D721Med (cell line): ENCODE measurements around the gene SPTA1.
"Not testable (repeated sequence)": the region's sequence is repeated elsewhere in the genome, so short reads cannot be mapped to it uniquely, and the experiment has no call there.

ENCODE experiments used
- DNase-seq: peaks from one replicate; pipeline ENCODE4 v3.0.0; 2011; ENCODE audit warnings: low spot score; ENCODE audit not compliant: insufficient read length
- FAIRE-seq: peaks from 2 replicates; lab custom pipeline; 2011; peaks lifted over from hg19 to GRCh38; lab: Jason Lieb, UNC
- TF ChIP-seq, protein P1 (sequence below): IDR thresholded peaks from 2 replicates; pipeline ENCODE4 v1.5.1; 2012; ENCODE audit warnings: mild to moderate bottlenecking, control low read depth; ENCODE audit not compliant: insufficient read depth; ENCODE audit errors: missing control alignments

Gene SPTA1

DNA sequence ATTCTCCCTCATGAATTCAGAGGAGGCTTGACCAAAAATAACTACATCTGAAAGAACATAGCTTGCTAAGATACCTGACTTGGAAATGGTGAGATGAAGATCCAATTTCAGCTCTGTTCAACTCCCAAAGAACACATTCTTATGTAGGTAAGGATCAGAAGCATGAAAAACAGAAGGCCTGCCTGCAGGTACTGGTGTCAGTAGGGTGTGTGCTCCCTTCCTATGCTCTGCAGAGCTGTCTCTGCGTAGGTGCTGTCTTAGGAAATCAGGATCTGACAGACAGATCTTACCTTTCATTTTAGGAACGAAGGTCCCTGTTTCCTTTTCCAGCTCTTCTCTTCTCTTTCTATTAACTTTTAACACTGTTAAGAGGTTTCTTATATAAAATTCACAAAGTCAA is 19.6 kb upstream of the SPTA1 start:
- FAIRE-seq (no peak), DNase-seq (no peak)
- TF ChIP-seq, protein P1, sequence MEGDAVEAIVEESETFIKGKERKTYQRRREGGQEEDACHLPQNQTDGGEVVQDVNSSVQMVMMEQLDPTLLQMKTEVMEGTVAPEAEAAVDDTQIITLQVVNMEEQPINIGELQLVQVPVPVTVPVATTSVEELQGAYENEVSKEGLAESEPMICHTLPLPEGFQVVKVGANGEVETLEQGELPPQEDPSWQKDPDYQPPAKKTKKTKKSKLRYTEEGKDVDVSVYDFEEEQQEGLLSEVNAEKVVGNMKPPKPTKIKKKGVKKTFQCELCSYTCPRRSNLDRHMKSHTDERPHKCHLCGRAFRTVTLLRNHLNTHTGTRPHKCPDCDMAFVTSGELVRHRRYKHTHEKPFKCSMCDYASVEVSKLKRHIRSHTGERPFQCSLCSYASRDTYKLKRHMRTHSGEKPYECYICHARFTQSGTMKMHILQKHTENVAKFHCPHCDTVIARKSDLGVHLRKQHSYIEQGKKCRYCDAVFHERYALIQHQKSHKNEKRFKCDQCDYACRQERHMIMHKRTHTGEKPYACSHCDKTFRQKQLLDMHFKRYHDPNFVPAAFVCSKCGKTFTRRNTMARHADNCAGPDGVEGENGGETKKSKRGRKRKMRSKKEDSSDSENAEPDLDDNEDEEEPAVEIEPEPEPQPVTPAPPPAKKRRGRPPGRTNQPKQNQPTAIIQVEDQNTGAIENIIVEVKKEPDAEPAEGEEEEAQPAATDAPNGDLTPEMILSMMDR = no peak

DNA sequence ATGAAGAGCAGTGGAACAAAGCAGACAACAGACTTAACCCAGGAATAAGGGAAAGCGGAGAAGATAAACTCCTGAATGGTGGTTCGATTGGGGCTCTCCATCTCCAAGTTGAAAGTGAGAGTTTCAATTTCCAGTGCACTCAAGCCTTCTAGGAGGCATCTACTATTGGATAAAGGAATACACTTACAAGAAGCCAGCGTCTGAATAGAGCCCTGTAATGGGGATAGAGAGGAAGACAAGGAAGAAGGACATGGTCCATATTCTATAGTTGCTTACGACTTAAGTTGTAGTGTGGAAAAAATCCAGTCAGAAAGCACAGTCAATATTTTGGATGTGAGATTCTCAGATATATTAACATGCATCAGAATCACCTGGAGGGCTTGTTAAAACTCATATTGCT is 14.0 kb upstream of the SPTA1 start, which contains the start of gene OR6K2:
Gene OR6K2 (minus strand): TSS at position 101 of the 400 bp plus-strand sequence. CDS start 0 bp downstream, at position 101.
- TF ChIP-seq, protein P1 = no peak
- FAIRE-seq (no peak), DNase-seq (no peak)

DNA sequence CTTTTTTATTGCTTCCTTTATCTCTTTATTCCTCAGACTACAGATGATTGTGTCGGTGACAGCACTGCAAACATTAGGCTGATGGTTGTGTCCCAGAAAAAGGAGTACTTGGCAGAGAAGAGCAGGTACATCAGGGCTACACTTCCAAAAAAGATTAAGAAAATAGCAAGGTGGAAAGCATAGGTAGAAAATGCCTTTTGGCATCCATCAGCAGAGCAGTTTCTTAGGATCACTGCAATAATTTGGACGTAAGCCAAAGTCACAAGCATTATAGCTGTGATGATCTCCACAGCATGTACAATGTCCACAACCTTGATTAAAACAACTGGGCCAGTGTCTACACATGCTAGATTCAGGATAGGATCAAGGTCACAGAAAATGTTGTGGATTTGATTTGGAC is 8.1 kb upstream of the SPTA1 start:
- DNase-seq (no peak), FAIRE-seq (no peak)
- TF ChIP-seq, protein P1 = no peak

DNA sequence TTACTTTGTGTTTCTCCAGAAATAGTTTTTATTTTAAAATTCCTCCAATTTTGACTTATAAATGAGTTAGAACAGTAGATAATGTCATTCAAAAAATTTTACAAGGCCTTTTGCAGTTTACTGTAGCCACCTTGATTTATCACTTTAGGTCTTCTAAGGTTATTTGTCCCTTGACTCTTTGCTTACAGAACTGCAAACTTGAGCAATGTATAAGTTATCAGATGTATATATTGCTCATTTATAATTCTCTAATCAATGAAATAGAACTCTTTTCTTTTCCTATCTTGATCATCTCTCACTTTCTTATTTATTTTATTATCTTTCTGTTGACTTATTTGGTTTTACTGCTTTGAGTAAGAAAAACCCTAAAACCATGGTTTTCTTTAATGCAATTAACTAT is 5.8 kb upstream of the SPTA1 start:
- TF ChIP-seq, protein P1 = no peak
- DNase-seq (no peak), FAIRE-seq (no peak)

DNA sequence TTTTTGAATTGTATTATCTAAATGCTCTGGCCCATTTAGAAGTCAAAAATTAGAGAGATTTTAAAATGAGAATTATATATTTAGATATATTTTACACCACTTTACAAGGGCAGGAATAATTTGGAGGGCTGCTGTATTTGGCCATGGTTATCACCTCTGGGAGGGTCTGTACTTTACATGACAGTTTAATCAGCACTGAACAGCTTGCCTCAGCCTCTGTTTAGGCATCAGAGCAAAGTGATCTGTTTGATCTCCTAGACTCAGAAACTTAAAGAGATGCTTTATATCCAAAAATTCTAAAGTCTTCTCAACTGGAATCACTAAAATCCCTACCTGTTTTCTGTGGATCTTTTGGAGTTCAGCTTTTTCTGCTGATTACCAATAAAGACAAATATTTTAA is 5.4 kb upstream of the SPTA1 start:
- TF ChIP-seq, protein P1 = no peak
- FAIRE-seq = no peak
- DNase-seq = no peak

DNA sequence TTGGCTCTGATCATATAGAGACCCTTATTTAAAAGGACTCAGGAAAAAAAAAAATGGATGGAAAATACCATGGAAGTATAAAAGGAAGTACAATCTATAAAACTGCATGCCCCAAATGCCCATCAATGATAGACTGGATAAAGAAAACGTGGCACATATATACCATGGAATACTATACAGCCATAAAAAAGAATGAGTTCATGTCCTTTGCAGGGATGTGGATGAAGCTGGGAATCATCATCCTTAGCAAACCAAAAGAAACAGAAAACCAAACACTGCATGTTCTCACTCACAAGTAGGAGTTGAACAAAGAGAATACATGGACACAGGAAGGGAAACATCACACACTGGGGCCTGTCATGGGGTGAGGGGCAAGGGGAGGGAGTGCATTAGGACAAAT is 4.6 kb upstream of the SPTA1 start:
- not testable (repeated sequence) for FAIRE-seq

DNA sequence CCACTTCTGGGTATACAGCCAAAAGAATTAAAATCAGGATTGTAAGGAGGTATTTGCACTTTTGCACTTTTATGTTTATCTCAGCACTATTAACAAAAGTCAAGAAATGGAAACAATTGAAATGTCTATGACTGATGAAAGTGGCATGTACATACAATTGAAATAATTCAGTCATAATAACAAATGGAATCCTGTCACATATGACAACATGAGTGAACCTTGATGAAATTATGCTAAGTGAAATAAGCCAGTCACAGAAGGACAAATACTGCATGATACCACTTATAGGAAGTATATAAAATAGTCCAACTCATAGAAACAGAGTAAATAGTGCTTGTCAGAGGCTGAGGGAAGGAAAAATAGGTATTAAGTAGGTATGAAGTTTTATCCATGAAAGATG is 3.4 kb upstream of the SPTA1 start:
- TF ChIP-seq, protein P1 = no peak
- FAIRE-seq (no peak), DNase-seq (no peak)

More for the DNA sequence above, 4.6 kb upstream of the SPTA1 start:
- not testable (repeated sequence) for DNase-seq

DNA sequence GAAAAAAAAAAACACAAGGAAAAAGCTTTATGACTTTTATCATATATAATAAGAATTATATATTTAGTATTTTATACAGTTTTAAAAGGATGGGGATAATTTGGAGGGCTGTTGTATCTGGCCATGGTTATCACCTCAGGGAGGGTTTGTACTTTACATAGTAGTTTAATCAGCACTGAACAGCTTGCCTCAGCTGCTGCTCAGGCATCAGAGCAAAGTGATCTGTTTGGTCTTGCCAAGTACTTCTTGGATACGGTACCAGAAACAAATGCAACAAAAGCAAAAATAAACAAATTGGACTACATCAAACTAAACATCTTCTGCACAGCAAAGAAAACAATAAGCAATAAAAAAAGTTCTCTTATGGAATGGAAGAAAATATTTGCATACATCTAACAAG is 2.6 kb upstream of the SPTA1 start:
- no peak for FAIRE-seq
- DNase-seq = no peak
- TF ChIP-seq, protein P1 = no peak

DNA sequence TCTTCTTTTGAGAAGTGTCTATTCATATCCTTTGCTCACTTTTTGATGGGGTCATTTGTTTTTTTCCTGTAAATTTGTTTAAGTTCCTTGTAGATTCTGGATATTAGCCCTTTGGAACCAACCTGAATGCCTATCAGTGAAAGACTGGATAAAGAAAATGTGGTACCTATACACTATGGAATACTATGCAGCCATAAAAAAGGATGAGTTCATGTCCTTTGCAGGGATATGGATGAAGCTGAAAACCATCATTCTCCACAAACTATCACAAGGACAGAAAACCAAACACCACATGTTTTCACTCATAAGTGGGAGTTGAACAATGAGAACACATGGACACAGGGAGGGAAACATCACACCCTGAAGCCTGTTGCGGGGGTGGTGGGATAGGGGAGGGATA is 1.8 kb upstream of the SPTA1 start:
- FAIRE-seq, DNase-seq: not testable (repeated sequence)
